Caco-2 (cell line): Measurements from ENCODE around the gene DENND1A. TPM values are rescaled to one million over a fixed set of nuclear protein-coding genes. Genes with fewer than 3 reads are reported as not detected.

ENCODE experiments used
- BruUV-seq: library from RNA; stranded (reverse); fragments of 400-500 nt; replicated peaks from 2 replicates; lab custom pipeline; 2021; lab: Mats Ljungman, UMichigan
- CTCF ChIA-PET: fragments of 300-600 bp; sonication (Branson Sonifier 250); formaldehyde crosslinking; loops from one replicate; lab custom pipeline; 2022; ENCODE audit warnings: antibody characterized with exemption; lab: Charles Lee
- POLR2A ChIA-PET: fragments of 300-600 bp; sonication (Branson Sonifier 250); formaldehyde crosslinking; loops from one replicate; lab custom pipeline; 2022; ENCODE audit warnings: antibody characterized with exemption; lab: Charles Lee
- DNase-seq, 2 experiments: peaks; one replicate each; pipeline versions ENCODE4 v3.0.0 to v3.0.0-alpha.2; 2020 to 2022
- H3K27me3 ChIP-seq: replicated peaks from 2 replicates; pipeline ENCODE4 v1.6.0; 2011; ENCODE audit warnings: low read length; ENCODE audit not compliant: control insufficient read depth, insufficient read depth
- H3K36me3 ChIP-seq: 2 replicates; pipeline ENCODE4 v1.5.1; 2011; ENCODE audit warnings: low read length; ENCODE audit not compliant: control insufficient read depth, insufficient read depth
- H3K4me1 ChIP-seq: fragments of 250-450 bp; sonication (Bioruptor Pico); 2 replicates; pipeline ENCODE4 v1.5.1; 2020; ENCODE audit warnings: mild to moderate bottlenecking
- H3K4me3 ChIP-seq: 2 replicates; pipeline ENCODE4 v1.5.1; 2011; ENCODE audit warnings: low read depth, mild to moderate bottlenecking, control low read depth, low read length
- H3K9me3 ChIP-seq: fragments of 250-450 bp; sonication (Bioruptor Pico); 2 replicates; pipeline ENCODE4 v1.5.1; 2020; ENCODE audit warnings: mild to moderate bottlenecking, moderate library complexity
- H3K27ac Mint-ChIP-seq: one replicate; pipeline ENCODE4 v1.8.0; 2022; ENCODE audit warnings: mixed read lengths; ENCODE audit not compliant: unreplicated experiment
- H3K27me3 Mint-ChIP-seq: one replicate; pipeline ENCODE4 v1.8.0; 2022; ENCODE audit warnings: mixed read lengths; ENCODE audit not compliant: insufficient read depth, unreplicated experiment
- H3K36me3 Mint-ChIP-seq: one replicate; pipeline ENCODE4 v1.8.0; 2022; ENCODE audit warnings: mild to moderate bottlenecking, mixed read lengths; ENCODE audit not compliant: insufficient read depth, unreplicated experiment
- H3K4me1 Mint-ChIP-seq: one replicate; pipeline ENCODE4 v1.8.0; 2022; ENCODE audit warnings: low read depth, mixed read lengths; ENCODE audit not compliant: unreplicated experiment
- H3K4me3 Mint-ChIP-seq: one replicate; pipeline ENCODE4 v1.8.0; 2022; ENCODE audit warnings: mild to moderate bottlenecking, moderate library complexity, mixed read lengths; ENCODE audit not compliant: unreplicated experiment
- H3K9me3 Mint-ChIP-seq: one replicate; pipeline ENCODE4 v1.8.0; 2022; ENCODE audit warnings: mixed read lengths; ENCODE audit not compliant: unreplicated experiment
- intact Hi-C: fragments of 100-400 bp; cut with micrococcal nuclease; formaldehyde crosslinking; loops from one replicate; pipeline ENCODE4 v1.10.0; 2022; ENCODE audit not compliant: unreplicated experiment
- total RNA-seq: library from RNA; stranded (reverse); gene quantifications from 2 replicates; pipeline ENCODE4 v1.2.3, GENCODE V29; 2022
- TF ChIP-seq, protein P1 (sequence below), 2 experiments: fragments of 200-600 bp in 1 of 2; IDR thresholded peaks; 1 replicate in 1 of 2; 2 replicates in 1 of 2; pipeline versions ENCODE4 v1.5.1 to v1.8.0; 2011 to 2022; ENCODE audit warnings: antibody characterized with exemption in 1 of 2, control low read depth in 1 of 2, inconsistent platforms in 1 of 2, low read depth in 1 of 2, low read length in 1 of 2, mild to moderate bottlenecking in 1 of 2, moderate library complexity in 1 of 2; ENCODE audit not compliant: insufficient read depth in 1 of 2, severe bottlenecking in 1 of 2, unreplicated experiment in 1 of 2

The DENND1A gene
- total RNA-seq, 1 experiment from 2014 or later, result 41.6 TPM

DNA sequence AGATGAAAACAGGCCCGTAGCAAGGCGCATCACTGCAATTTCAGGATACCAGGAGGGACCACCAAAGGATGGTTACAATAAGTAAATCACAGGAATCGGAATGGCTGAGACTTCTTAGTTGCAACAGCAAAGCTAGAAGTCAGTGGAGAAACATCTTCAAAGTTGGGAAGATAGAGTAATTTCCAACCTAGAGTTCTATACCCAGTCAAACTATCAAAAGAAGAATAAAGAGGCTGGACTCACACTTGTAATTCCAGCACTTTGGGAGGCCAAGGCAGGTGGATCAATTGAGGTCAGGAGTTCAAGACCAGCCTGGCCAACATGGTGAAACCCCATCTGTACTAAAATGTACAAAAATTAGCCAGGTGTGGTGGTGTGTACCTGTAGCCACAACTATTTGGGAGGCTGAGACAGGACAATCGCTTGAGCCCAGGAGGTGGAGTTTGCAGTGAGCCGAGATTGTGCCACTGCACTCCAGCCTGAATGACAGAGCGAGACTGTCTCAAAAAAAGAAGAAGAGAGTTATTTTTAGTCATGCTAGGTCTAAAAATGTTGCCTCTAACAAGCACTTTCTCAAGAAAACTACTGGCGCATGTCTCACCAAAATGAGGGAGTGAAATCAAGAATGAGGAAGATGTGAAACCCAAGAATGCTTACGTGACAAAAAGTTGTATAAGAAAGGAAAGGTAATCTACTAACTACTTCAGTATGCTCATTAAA is 267.7 kb downstream of the DENND1A start:
- CTCF ChIA-PET, result no interaction called here

DNA sequence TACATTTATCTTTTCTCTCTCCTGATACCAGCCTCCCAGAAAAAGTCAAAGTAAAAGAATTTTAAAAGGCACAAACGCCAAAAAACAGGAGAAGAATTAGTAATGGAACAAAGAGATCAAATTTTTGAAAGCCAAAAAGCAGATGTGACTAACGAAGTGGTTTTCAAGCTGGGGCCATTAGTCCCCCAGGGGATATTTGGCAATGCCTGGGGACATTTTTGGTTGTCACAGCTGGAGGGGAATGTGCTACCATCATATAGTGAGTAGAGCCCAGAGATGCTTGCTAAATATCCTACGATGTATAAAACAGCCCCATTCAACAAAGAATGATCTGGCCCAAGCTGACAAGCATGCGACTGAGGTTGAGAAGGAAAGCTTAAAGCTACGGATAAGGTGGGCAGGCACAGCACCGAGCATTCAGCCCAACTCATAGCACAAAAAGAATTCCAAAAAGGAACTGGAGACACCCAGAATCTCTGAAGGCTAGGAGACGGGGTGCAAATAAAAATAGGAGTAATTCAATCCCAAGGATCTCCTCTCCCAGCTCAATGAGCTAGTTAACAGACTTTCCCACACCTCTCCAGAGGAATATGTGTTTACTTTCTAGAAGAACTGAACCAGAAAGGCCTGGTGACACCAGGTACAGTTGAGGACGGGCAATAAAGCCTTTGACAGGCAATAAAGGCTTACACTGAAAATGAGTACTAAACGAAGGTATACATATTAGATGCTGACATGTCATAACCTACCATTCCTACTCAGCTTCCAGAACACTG is 269.0 kb downstream of the DENND1A start:
- Mint-ChIP-seq H3K27me3 (no peaks in the 10 kb centered on the region), H3K4me1 (no peaks in the 10 kb centered on the region), H3K4me3 (no peak overlapping the region), H3K27ac (no peak overlapping the region), H3K9me3 (peaks cover 43% of the 10 kb centered on the region), H3K36me3 (peaks cover 23% of the 10 kb centered on the region)
- no peak for DNase-seq
- no TSS peak for BruUV-seq
- TF ChIP-seq, protein P1, sequence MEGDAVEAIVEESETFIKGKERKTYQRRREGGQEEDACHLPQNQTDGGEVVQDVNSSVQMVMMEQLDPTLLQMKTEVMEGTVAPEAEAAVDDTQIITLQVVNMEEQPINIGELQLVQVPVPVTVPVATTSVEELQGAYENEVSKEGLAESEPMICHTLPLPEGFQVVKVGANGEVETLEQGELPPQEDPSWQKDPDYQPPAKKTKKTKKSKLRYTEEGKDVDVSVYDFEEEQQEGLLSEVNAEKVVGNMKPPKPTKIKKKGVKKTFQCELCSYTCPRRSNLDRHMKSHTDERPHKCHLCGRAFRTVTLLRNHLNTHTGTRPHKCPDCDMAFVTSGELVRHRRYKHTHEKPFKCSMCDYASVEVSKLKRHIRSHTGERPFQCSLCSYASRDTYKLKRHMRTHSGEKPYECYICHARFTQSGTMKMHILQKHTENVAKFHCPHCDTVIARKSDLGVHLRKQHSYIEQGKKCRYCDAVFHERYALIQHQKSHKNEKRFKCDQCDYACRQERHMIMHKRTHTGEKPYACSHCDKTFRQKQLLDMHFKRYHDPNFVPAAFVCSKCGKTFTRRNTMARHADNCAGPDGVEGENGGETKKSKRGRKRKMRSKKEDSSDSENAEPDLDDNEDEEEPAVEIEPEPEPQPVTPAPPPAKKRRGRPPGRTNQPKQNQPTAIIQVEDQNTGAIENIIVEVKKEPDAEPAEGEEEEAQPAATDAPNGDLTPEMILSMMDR (IDR thresholded peaks at IDR 0.05; ENCODE audit: insufficient read depth in 1 of 2, low read depth in 1 of 2, low read length in 1 of 2, severe bottlenecking in 1 of 2, unreplicated experiment in 1 of 2), result no peak
- no peaks in the 10 kb centered on the region for H3K27me3 ChIP-seq
- no peaks in the 10 kb centered on the region; the same call in 1 of the 2 replicates for H3K36me3 ChIP-seq
- CTCF ChIA-PET, result interaction anchor here (0.7 kb wide), 1 partner anchor 9 kb away, joined by 3 read pairs; no protein-coding TSS in a partner anchor
- H3K4me3 ChIP-seq, result no peak overlapping the region
- H3K9me3 ChIP-seq, result peaks cover 19% of the 10 kb centered on the region
- POLR2A ChIA-PET, result no interaction called here
- H3K4me1 ChIP-seq, result no peaks in the 10 kb centered on the region
- intact Hi-C loops, result no loop called here

More for the DNA sequence above, 267.7 kb downstream of the DENND1A start:
- TF ChIP-seq, protein P1 (IDR thresholded peaks at IDR 0.05; ENCODE audit: insufficient read depth in 1 of 2, low read depth in 1 of 2, low read length in 1 of 2, severe bottlenecking in 1 of 2, unreplicated experiment in 1 of 2), result no peak
- Histone ChIP-seq H3K36me3 (no peaks in the 10 kb centered on the region; the same call in 1 of the 2 replicates), H3K27me3 (no peaks in the 10 kb centered on the region), H3K4me1 (no peaks in the 10 kb centered on the region), H3K9me3 (peaks cover 19% of the 10 kb centered on the region), H3K4me3 (no peak overlapping the region)
- Mint-ChIP-seq H3K9me3 (peaks cover 48% of the 10 kb centered on the region), H3K4me3 (no peak overlapping the region), H3K4me1 (no peaks in the 10 kb centered on the region), H3K36me3 (peaks cover 23% of the 10 kb centered on the region), H3K27me3 (no peaks in the 10 kb centered on the region), H3K27ac (no peak overlapping the region)
- POLR2A ChIA-PET, result no interaction called here
- intact Hi-C loops, result no loop called here
- no peak for DNase-seq
- BruUV-seq, result no TSS peak

DNA sequence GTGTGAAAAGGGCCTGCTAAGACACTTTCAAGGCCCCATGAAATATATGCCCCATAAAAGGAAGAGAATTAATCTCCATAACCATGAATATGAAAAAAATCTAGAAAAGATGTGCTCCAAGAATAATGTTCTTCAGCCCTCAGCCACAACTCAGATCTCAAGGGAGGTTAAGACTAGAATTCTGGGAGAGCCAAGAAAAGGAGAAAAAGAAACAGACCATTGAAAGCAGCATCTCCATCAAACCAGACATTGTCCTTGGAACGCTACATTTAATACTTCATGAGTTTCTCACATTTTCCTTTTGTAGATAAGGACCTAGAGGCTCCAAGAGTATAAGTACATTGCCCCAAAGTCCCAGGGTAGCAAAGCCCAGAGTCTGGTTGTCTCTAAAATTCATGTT is 270.6 kb downstream of the DENND1A start:
- H3K9me3 Mint-ChIP-seq, result peaks cover 28% of the 10 kb centered on the region
- no TSS peak for BruUV-seq
- H3K27me3 Mint-ChIP-seq, result no peaks in the 10 kb centered on the region
- H3K4me1 ChIP-seq, result no peaks in the 10 kb centered on the region
- no peak for DNase-seq
- no peak overlapping the region for H3K27ac Mint-ChIP-seq
- TF ChIP-seq, protein P1 (IDR thresholded peaks at IDR 0.05; ENCODE audit: insufficient read depth in 1 of 2, low read depth in 1 of 2, low read length in 1 of 2, severe bottlenecking in 1 of 2, unreplicated experiment in 1 of 2), result no peak
- no peaks in the 10 kb centered on the region; the same call in 1 of the 2 replicates for H3K36me3 ChIP-seq
- H3K27me3 ChIP-seq, result no peaks in the 10 kb centered on the region
- intact Hi-C loops, result no loop called here
- CTCF ChIA-PET, result no interaction called here
- H3K4me1 Mint-ChIP-seq, result no peaks in the 10 kb centered on the region
- no peak overlapping the region for H3K4me3 ChIP-seq
- H3K4me3 Mint-ChIP-seq, result no peak overlapping the region
- H3K36me3 Mint-ChIP-seq, result peaks cover 18% of the 10 kb centered on the region
- POLR2A ChIA-PET, result no interaction called here
- peaks cover 11% of the 10 kb centered on the region for H3K9me3 ChIP-seq
